ENCODE results near the gene PRKN.

DNA sequence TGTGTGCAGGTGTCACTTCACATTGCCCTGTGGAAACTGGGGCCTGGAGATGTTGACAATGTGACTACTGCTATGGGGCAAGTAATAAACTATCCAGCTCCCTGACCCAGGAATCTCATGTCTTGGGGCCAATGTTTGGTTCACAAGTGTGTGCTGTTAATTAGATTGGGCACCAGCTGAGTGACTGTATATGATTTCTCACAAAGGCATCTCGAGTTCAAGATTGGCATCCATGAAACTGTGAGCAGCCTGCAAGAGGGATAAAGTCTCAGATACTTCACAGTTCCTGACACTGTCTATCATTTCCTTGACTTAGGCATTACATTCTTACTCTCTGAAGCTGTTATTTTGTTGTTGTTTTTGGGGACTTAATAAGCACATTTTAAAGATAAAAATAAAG is 264.0 kb downstream of the PRKN start:
- TF ChIP-seq, protein P1, sequence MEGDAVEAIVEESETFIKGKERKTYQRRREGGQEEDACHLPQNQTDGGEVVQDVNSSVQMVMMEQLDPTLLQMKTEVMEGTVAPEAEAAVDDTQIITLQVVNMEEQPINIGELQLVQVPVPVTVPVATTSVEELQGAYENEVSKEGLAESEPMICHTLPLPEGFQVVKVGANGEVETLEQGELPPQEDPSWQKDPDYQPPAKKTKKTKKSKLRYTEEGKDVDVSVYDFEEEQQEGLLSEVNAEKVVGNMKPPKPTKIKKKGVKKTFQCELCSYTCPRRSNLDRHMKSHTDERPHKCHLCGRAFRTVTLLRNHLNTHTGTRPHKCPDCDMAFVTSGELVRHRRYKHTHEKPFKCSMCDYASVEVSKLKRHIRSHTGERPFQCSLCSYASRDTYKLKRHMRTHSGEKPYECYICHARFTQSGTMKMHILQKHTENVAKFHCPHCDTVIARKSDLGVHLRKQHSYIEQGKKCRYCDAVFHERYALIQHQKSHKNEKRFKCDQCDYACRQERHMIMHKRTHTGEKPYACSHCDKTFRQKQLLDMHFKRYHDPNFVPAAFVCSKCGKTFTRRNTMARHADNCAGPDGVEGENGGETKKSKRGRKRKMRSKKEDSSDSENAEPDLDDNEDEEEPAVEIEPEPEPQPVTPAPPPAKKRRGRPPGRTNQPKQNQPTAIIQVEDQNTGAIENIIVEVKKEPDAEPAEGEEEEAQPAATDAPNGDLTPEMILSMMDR (IDR thresholded peaks at IDR 0.05 in 8 of 11, conservative IDR thresholded peaks at IDR 0.05 in 3 of 11) = no peak
- TF ChIP-seq POLR2A (IDR thresholded peaks at IDR 0.05) = no peak
